K562 (cell line): ENCODE measurements around the gene CSNK1G2. TPM values are rescaled to one million over a fixed set of nuclear protein-coding genes. Genes with fewer than 3 reads are reported as not detected.

Source experiments
- ATAC-seq: fragments of 200-7000 bp; cut with Tn5 transposase; 3 replicates; pipeline ENCODE4 v1.9.1; 2020; ENCODE audit warnings: moderate library complexity
- BruUV-seq: library from RNA; stranded (reverse); fragments of 400-500 nt; replicated peaks from 2 replicates; lab custom pipeline; 2021; lab: Mats Ljungman, UMichigan
- CTCF ChIA-PET: fragments of 300-600 bp; formaldehyde crosslinking; extraction: SDS; loops from one replicate; lab custom pipeline; 2021; ENCODE audit warnings: low intra/inter-chr PET ratio; lab: Yijun Ruan, JAX
- POLR2A ChIA-PET: fragments of 300-600, 350-650 bp; sonication (Branson Sonifier 250); formaldehyde crosslinking; extraction: SDS; loops from one replicate; lab custom pipeline; 2021; ENCODE audit warnings: antibody characterized with exemption, inconsistent platforms; lab: Yijun Ruan, JAX
- DNase-seq, 4 experiments: peaks; one replicate each; pipeline versions ENCODE4 v3.0.0 to v3.0.0-alpha.2; 2011 to 2018; ENCODE audit warnings: low spot score in 3 of 4, mixed read lengths in 3 of 4; ENCODE audit errors: extremely low read depth in 1 of 4
- FAIRE-seq: peaks from 2 replicates; lab custom pipeline; 2011; peaks lifted over from hg19 to GRCh38; lab: Jason Lieb, UNC
- H2AFZ ChIP-seq: 2 replicates; pipeline ENCODE4 v1.6.0; 2011; ENCODE audit warnings: low read depth, low read length, control low read depth, inconsistent platforms
- H3K27ac ChIP-seq: fragments of 200-600 bp; 3 replicates; pipeline ENCODE4 v1.8.0; 2011; ENCODE audit warnings: low read depth, mild to moderate bottlenecking, control low read depth, inconsistent platforms, low read length, moderate library complexity, mixed read lengths; ENCODE audit errors: extremely low read depth
- H3K27me3 ChIP-seq, 2 experiments: fragments of 300-600 bp in 1 of 2; 2 replicates in 1 of 2; 3 replicates in 1 of 2; pipeline versions ENCODE4 v1.6.0 to v1.8.0; 2011; ENCODE audit warnings: inconsistent platforms in 2 of 2, low read length in 2 of 2, mild to moderate bottlenecking in 1 of 2, mixed read lengths in 1 of 2, moderate library complexity in 1 of 2; ENCODE audit not compliant: control insufficient read depth in 2 of 2, insufficient read depth in 2 of 2
- H3K36me3 ChIP-seq: fragments of 300-600 bp; 3 replicates; pipeline ENCODE4 v1.8.0; 2011; ENCODE audit warnings: mild to moderate bottlenecking, low read length, inconsistent platforms; ENCODE audit not compliant: control insufficient read depth, insufficient read depth
- H3K4me1 ChIP-seq, 2 experiments: fragments of 200-600 bp in 1 of 2; replicated peaks in 1 of 2; 2 replicates in 1 of 2; 3 replicates in 1 of 2; pipeline versions ENCODE4 v1.5.1 to v1.8.0; 2011; ENCODE audit warnings: inconsistent platforms in 2 of 2, low read length in 2 of 2, mild to moderate bottlenecking in 1 of 2, mixed read lengths in 1 of 2, moderate library complexity in 1 of 2; ENCODE audit not compliant: control insufficient read depth in 2 of 2, insufficient read depth in 2 of 2
- H3K4me2 ChIP-seq: 2 replicates; pipeline ENCODE4 v1.6.1; 2011; ENCODE audit warnings: low read length, control low read depth, inconsistent platforms, mixed read lengths; ENCODE audit not compliant: insufficient read depth
- H3K4me3 ChIP-seq: fragments of 200-600 bp; sonication (generic), shearing (Covaris generic); 2 replicates; pipeline ENCODE4 v1.5.1; 2016; ENCODE audit warnings: control low read depth, inconsistent platforms
- H3K79me2 ChIP-seq: fragments of 200-600 bp; 3 replicates; pipeline ENCODE4 v1.8.0; 2011; ENCODE audit warnings: low read length, inconsistent platforms; ENCODE audit not compliant: control insufficient read depth, insufficient read depth
- H3K9ac ChIP-seq, 2 experiments: 2 replicates each; pipeline versions ENCODE4 v1.6.0 to v1.6.1; 2011; ENCODE audit warnings: low read depth in 2 of 2, low read length in 2 of 2, control low read depth in 1 of 2, inconsistent platforms in 1 of 2, mild to moderate bottlenecking in 1 of 2, mixed read lengths in 1 of 2; ENCODE audit not compliant: insufficient read depth in 1 of 2
- H3K9me1 ChIP-seq: one replicate; pipeline ENCODE4 v1.6.0; 2011; ENCODE audit warnings: inconsistent platforms, mild to moderate bottlenecking, low read length, moderate library complexity; ENCODE audit not compliant: control insufficient read depth, insufficient read depth
- H3K9me3 ChIP-seq: replicated peaks from 2 replicates; pipeline ENCODE4 v1.5.1; 2011; ENCODE audit warnings: low read depth, low read length, inconsistent platforms; ENCODE audit not compliant: control insufficient read depth, insufficient read depth
- H4K20me1 ChIP-seq: replicated peaks from 2 replicates; pipeline ENCODE4 v1.6.1; 2011; ENCODE audit warnings: low read length, inconsistent platforms, mixed read lengths; ENCODE audit not compliant: control insufficient read depth, insufficient read depth
- ASH1L ChIP-seq: fragments of 450-650 bp; IDR thresholded peaks from 2 replicates; pipeline ENCODE4 v1.6.1; 2018; ENCODE audit warnings: borderline replicate concordance, mild to moderate bottlenecking, low read depth; ENCODE audit not compliant: partially characterized antibody
- HNRNPL ChIP-seq: fragments of 200-400 bp; formaldehyde crosslinking; IDR thresholded peaks from 2 replicates; pipeline ENCODE4 v1.6.1; 2017; ENCODE audit warnings: low read depth, mild to moderate bottlenecking, low read length
- MYBL2 ChIP-seq, 2 experiments: fragments of 450-650 bp in 1 of 2; sonication (generic) in 1 of 2; formaldehyde crosslinking in 1 of 2; IDR thresholded peaks; 2 replicates each; pipeline versions ENCODE4 v1.6.1 to v1.8.1; 2017 to 2022; ENCODE audit warnings: borderline replicate concordance in 1 of 2, inconsistent platforms in 1 of 2, low read depth in 1 of 2, mild to moderate bottlenecking in 1 of 2, missing genetic modification reagents in 1 of 2, moderate library complexity in 1 of 2
- RBFOX2 ChIP-seq: fragments of 200-400 bp; formaldehyde crosslinking; IDR thresholded peaks from 2 replicates; pipeline ENCODE4 v1.6.1; 2017; ENCODE audit warnings: low read depth, mild to moderate bottlenecking, low read length, moderate library complexity
- SRF ChIP-seq, 2 experiments: fragments of 250-450, 450-650 bp in 1 of 2; sonication (Bioruptor Pico) in 1 of 2; sonication (generic) in 1 of 2; formaldehyde crosslinking; IDR thresholded peaks; 2 replicates each; pipeline versions ENCODE4 v1.5.0 to v1.5.1; 2020 to 2022; ENCODE audit warnings: mild to moderate bottlenecking in 1 of 2, missing genetic modification reagents in 1 of 2
- THRAP3 ChIP-seq: fragments of 450-650 bp; IDR thresholded peaks from 2 replicates; pipeline ENCODE4 v1.6.1; 2016; ENCODE audit warnings: mild to moderate bottlenecking, inconsistent platforms, borderline replicate concordance
- ZKSCAN8 ChIP-seq: fragments of 200-800 bp; sonication (Bioruptor generic); IDR thresholded peaks from 2 replicates; pipeline ENCODE4 v1.6.1; 2016; ENCODE audit warnings: missing genetic modification characterization, missing compliant biosample characterization
- WGBS: fragments of 100-300 bp; shearing (Covaris generic); methylation state at CpG from one replicate; pipeline ENCODE4 v1.1.6; 2016; ENCODE audit warnings: low coverage, mixed read lengths; ENCODE audit not compliant: insufficient coverage; ENCODE audit errors: missing lambda C conversion rate; 5-methylcytosine and 5-hydroxymethylcytosine counted together
- in situ Hi-C: fragments of 300-500 bp; cut with MboI; formaldehyde crosslinking; loops from 4 replicates; pipeline ENCODE4 v1.15.0; 2018; ENCODE audit warnings: inconsistent platforms, mixed read lengths
- intact Hi-C: fragments of 100-400 bp; cut with micrococcal nuclease; formaldehyde crosslinking; loops from 2 replicates; pipeline ENCODE4 v1.14.2; 2022
- polyA plus RNA-seq, 8 experiments: library from polyadenylated mRNA; depleted of rRNA in 4 of 8; stranded (reverse) in 5 of 8; unstranded in 3 of 8; fragments of >200 nt; fragmentation: Nextera tagmentation in 2 of 8; fragmentation: Illumina TruSeq in 1 of 8; extraction: Ambion mirVana in 2 of 8; extraction: Trizol in 1 of 8; gene quantifications; 2 replicates each; pipeline versions ENCODE4 v1.2.1 to v1.2.3, GENCODE V29; 2011 to 2014; ENCODE audit warnings: inconsistent platforms in 1 of 8, missing spikeins in 1 of 8
- total RNA-seq, 7 experiments: library from RNA; depleted of rRNA in 6 of 7; stranded (reverse); fragments of >200 nt in 6 of 7; fragmentation: Illumina TruSeq in 2 of 7; extraction: Trizol in 2 of 7; gene quantifications; 2 replicates each; pipeline versions ENCODE4 v1.2.1 to v1.2.3, GENCODE V29; 2011 to 2021; ENCODE audit warnings: low replicate concordance in 1 of 7
- TF ChIP-seq, protein P1 (sequence below): fragments of 200-800 bp; sonication (Bioruptor generic); IDR thresholded peaks from 2 replicates; pipeline ENCODE4 v1.6.1; 2016; ENCODE audit warnings: missing genetic modification characterization, missing compliant biosample characterization
- TF ChIP-seq, protein P2 (sequence below): sonication (generic); formaldehyde crosslinking; IDR thresholded peaks from 2 replicates; pipeline ENCODE4 v1.8.1; 2023; ENCODE audit warnings: mild to moderate bottlenecking, missing genetic modification reagents
- TF ChIP-seq, protein P3 (sequence below): fragments of 250-450 bp; sonication (Bioruptor Pico); IDR thresholded peaks from 2 replicates; pipeline ENCODE4 v1.5.0; 2021

Gene CSNK1G2
- total and polyA plus RNA-seq, 9 of the 15 experiments (the other 6 are each of a cell fraction or from before 2014, with no cell fraction given): 0.48 to 119 (median 49.5) TPM

DNA sequence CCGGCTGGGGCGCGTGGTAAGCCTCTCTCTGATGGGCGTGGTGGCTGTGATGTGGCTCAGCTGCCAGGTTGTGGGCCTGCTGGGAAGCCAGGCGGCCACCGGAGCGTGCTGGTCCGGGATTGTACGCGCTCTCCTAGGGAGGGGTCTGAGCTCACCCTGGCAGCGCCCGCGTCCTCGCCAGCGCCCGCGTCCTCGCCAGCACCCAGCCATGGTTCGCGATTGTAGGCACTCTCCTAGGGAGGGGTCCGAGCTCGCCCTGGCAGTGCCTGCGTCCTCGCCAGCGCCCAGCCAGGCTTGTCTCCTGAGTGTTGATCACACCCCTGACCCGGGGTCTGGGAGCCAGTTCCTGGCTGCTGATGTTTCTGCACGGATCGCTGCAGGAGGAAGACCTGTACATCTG lies 22.0 kb upstream of the CSNK1G2 start:
- no peak overlapping the region for H3K4me3 ChIP-seq

More for the DNA sequence above, 22.0 kb upstream of the CSNK1G2 start:
- no peak for DNase-seq
- Histone ChIP-seq H3K27me3 (no peaks in the 10 kb centered on the region), H3K9me3 (no peaks in the 10 kb centered on the region; the same call in 1 of the 2 replicates), H3K4me1 (peaks cover 0 to 43% of the 10 kb centered on the region in 2 experiments; a peak in 2 of 5 replicates), H3K9me1 (no peaks in the 10 kb centered on the region), H4K20me1 (no peaks in the 10 kb centered on the region), H2AFZ (no peak overlapping the region), H3K36me3 (peaks cover 68% of the 10 kb centered on the region; the same call in 2 of the 3 replicates), H3K27ac (no peak overlapping the region), H3K79me2 (peaks cover 4% of the 10 kb centered on the region), H3K9ac (peak overlapping the region in 1 of 2 experiments; percentile 45; a peak in 1 of 4 replicates), H3K4me2 (no peak overlapping the region)
- intact Hi-C loops (no loop called here), in situ Hi-C loops (no loop called here)
- ATAC-seq: no peak
- POLR2A ChIA-PET: interaction anchor here (0.6 to 1.2 kb wide), 4 partner anchors 8 to 140 kb away, joined by 3 to 8 read pairs (median 4); no protein-coding TSS in a partner anchor
- WGBS: 93% methylated on average over 14 of the region's 28 CpGs
- CTCF ChIA-PET: no interaction called here
- BruUV-seq: no TSS peak
- TF ChIP-seq RBFOX2 (peak; percentile 33; the same call in 1 of the 2 replicates), SRF (CRISPR knock-in tag; IDR thresholded peaks at IDR 0.05) (no peak), ASH1L (no peak), THRAP3 (no peak), HNRNPL (0 out of 2 replicates have a peak, but pooled peaks have one; percentile 54), MYBL2 (IDR thresholded peaks at IDR 0.05; ENCODE audit: low read depth) (no peak), MYBL2 (CRISPR knock-in tag; IDR thresholded peaks at IDR 0.05; ENCODE audit: borderline replicate concordance) (no peak), ZKSCAN8 (CRISPR knock-in tag) (no peak)
- TF ChIP-seq, protein P1, sequence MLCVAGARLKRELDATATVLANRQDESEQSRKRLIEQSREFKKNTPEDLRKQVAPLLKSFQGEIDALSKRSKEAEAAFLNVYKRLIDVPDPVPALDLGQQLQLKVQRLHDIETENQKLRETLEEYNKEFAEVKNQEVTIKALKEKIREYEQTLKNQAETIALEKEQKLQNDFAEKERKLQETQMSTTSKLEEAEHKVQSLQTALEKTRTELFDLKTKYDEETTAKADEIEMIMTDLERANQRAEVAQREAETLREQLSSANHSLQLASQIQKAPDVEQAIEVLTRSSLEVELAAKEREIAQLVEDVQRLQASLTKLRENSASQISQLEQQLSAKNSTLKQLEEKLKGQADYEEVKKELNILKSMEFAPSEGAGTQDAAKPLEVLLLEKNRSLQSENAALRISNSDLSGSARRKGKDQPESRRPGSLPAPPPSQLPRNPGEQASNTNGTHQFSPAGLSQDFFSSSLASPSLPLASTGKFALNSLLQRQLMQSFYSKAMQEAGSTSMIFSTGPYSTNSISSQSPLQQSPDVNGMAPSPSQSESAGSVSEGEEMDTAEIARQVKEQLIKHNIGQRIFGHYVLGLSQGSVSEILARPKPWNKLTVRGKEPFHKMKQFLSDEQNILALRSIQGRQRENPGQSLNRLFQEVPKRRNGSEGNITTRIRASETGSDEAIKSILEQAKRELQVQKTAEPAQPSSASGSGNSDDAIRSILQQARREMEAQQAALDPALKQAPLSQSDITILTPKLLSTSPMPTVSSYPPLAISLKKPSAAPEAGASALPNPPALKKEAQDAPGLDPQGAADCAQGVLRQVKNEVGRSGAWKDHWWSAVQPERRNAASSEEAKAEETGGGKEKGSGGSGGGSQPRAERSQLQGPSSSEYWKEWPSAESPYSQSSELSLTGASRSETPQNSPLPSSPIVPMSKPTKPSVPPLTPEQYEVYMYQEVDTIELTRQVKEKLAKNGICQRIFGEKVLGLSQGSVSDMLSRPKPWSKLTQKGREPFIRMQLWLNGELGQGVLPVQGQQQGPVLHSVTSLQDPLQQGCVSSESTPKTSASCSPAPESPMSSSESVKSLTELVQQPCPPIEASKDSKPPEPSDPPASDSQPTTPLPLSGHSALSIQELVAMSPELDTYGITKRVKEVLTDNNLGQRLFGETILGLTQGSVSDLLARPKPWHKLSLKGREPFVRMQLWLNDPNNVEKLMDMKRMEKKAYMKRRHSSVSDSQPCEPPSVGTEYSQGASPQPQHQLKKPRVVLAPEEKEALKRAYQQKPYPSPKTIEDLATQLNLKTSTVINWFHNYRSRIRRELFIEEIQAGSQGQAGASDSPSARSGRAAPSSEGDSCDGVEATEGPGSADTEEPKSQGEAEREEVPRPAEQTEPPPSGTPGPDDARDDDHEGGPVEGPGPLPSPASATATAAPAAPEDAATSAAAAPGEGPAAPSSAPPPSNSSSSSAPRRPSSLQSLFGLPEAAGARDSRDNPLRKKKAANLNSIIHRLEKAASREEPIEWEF (CRISPR knock-in tag): no peak
- TF ChIP-seq, protein P2, sequence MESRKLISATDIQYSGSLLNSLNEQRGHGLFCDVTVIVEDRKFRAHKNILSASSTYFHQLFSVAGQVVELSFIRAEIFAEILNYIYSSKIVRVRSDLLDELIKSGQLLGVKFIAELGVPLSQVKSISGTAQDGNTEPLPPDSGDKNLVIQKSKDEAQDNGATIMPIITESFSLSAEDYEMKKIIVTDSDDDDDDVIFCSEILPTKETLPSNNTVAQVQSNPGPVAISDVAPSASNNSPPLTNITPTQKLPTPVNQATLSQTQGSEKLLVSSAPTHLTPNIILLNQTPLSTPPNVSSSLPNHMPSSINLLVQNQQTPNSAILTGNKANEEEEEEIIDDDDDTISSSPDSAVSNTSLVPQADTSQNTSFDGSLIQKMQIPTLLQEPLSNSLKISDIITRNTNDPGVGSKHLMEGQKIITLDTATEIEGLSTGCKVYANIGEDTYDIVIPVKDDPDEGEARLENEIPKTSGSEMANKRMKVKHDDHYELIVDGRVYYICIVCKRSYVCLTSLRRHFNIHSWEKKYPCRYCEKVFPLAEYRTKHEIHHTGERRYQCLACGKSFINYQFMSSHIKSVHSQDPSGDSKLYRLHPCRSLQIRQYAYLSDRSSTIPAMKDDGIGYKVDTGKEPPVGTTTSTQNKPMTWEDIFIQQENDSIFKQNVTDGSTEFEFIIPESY: peak; percentile 40; the same call in 1 of the 2 replicates
- TF ChIP-seq, protein P3, sequence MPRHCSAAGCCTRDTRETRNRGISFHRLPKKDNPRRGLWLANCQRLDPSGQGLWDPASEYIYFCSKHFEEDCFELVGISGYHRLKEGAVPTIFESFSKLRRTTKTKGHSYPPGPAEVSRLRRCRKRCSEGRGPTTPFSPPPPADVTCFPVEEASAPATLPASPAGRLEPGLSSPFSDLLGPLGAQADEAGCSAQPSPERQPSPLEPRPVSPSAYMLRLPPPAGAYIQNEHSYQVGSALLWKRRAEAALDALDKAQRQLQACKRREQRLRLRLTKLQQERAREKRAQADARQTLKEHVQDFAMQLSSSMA (CRISPR knock-in tag): no peak
- no peak for FAIRE-seq
